Neural cell (in vitro differentiated cells): ENCODE results near the gene KRT2. TPM values are rescaled to one million over a fixed set of nuclear protein-coding genes. Genes with fewer than 3 reads are reported as not detected.

Experiments used
- H2AFZ ChIP-seq: fragments of 200-600, 300-800 bp; sonication (generic), shearing (Covaris generic); 2 replicates; pipeline ENCODE4 v1.6.0; 2014; ENCODE audit warnings: low read depth, mild to moderate bottlenecking, antibody characterized with exemption, low read length, moderate library complexity
- H3F3A ChIP-seq: fragments of 200-600 bp; shearing (Covaris generic); 2 replicates; pipeline ENCODE4 v1.6.1; 2016; ENCODE audit warnings: mild to moderate bottlenecking, moderate library complexity, mixed read lengths, antibody characterized with exemption, low read length; ENCODE audit not compliant: insufficient read depth, poor library complexity, severe bottlenecking
- H3K27ac ChIP-seq: fragments of 200-600, 300-800 bp; sonication (generic), shearing (Covaris generic); 2 replicates; pipeline ENCODE4 v1.5.1; 2014; ENCODE audit warnings: mild to moderate bottlenecking, low read length, moderate library complexity
- H3K27me3 ChIP-seq: fragments of 300-800, 200-600 bp; sonication (generic), shearing (Covaris generic); 2 replicates; pipeline ENCODE4 v1.6.0; 2014; ENCODE audit warnings: mild to moderate bottlenecking, low read depth, low read length, moderate library complexity; ENCODE audit not compliant: insufficient read depth
- H3K36me3 ChIP-seq: fragments of 300-800, 200-600 bp; sonication (generic), shearing (Covaris generic); 2 replicates; pipeline ENCODE4 v1.5.1; 2014; ENCODE audit warnings: mild to moderate bottlenecking, antibody characterized with exemption, low read length, moderate library complexity; ENCODE audit not compliant: insufficient read depth
- H3K4me2 ChIP-seq: fragments of 300-800, 200-600 bp; sonication (generic), shearing (Covaris generic); 2 replicates; pipeline ENCODE4 v1.6.0; 2014; ENCODE audit warnings: mild to moderate bottlenecking, low read length
- H3K4me3 ChIP-seq: fragments of 300-800, 200-600 bp; sonication (generic), shearing (Covaris generic); 2 replicates; pipeline ENCODE4 v1.5.1; 2014; ENCODE audit warnings: mild to moderate bottlenecking, low read length, moderate library complexity
- H3K79me2 ChIP-seq: fragments of 200-600 bp; shearing (Covaris generic); replicated peaks from 2 replicates; pipeline ENCODE4 v1.6.0; 2014; ENCODE audit warnings: mild to moderate bottlenecking, low read length, moderate library complexity; ENCODE audit not compliant: insufficient read depth
- H3K9ac ChIP-seq: fragments of 300-800, 200-600 bp; sonication (generic), shearing (Covaris generic); 2 replicates; pipeline ENCODE4 v1.6.1; 2016; ENCODE audit warnings: mild to moderate bottlenecking, low read length, mixed read lengths
- H3K9me2 ChIP-seq: fragments of 200-600 bp; shearing (Covaris generic); 2 replicates; pipeline ENCODE4 v1.6.1; 2016; ENCODE audit warnings: mild to moderate bottlenecking, low read length, mixed read lengths; ENCODE audit not compliant: insufficient read depth
- H3K9me3 ChIP-seq: fragments of 200-600, 300-800 bp; sonication (generic), shearing (Covaris generic); 2 replicates; pipeline ENCODE4 v1.6.1; 2016; ENCODE audit warnings: mild to moderate bottlenecking, mixed run types, low read length, moderate library complexity, mixed read lengths
- H4K20me1 ChIP-seq: fragments of 200-600 bp; shearing (Covaris generic); 2 replicates; pipeline ENCODE4 v1.6.1; 2016; ENCODE audit warnings: mild to moderate bottlenecking, mixed run types; ENCODE audit not compliant: insufficient read depth
- CTCF ChIP-seq: fragments of 450-650 bp; IDR thresholded peaks from 2 replicates; pipeline ENCODE4 v1.5.1; 2014; ENCODE audit warnings: antibody characterized with exemption, mild to moderate bottlenecking, moderate library complexity; ENCODE audit not compliant: poor library complexity, severe bottlenecking
- EP300 ChIP-seq: fragments of 450-650 bp; conservative IDR thresholded peaks from 2 replicates; pipeline ENCODE4 v1.6.1; 2014; ENCODE audit warnings: antibody characterized with exemption, mild to moderate bottlenecking, moderate library complexity; ENCODE audit not compliant: poor library complexity, severe bottlenecking
- EZH2 ChIP-seq: fragments of 200-600, 300-800 bp; shearing (Covaris generic), sonication (generic); IDR thresholded peaks from 2 replicates; pipeline ENCODE4 v1.6.1; 2014; ENCODE audit warnings: antibody characterized with exemption, low read length, borderline replicate concordance, mild to moderate bottlenecking; ENCODE audit not compliant: insufficient read depth, poor library complexity, severe bottlenecking
- MXI1 ChIP-seq: fragments of 450-650 bp; conservative IDR thresholded peaks from 2 replicates; pipeline ENCODE4 v1.6.1; 2014; ENCODE audit warnings: antibody characterized with exemption, mild to moderate bottlenecking; ENCODE audit not compliant: poor library complexity, severe bottlenecking
- POLR2AphosphoS5 ChIP-seq: IDR thresholded peaks from 2 replicates; pipeline ENCODE4 v1.6.1; 2012
- RAD21 ChIP-seq: fragments of 450-650 bp; conservative IDR thresholded peaks from 2 replicates; pipeline ENCODE4 v1.6.1; 2014; ENCODE audit warnings: antibody characterized with exemption, mild to moderate bottlenecking, moderate library complexity
- REST ChIP-seq: IDR thresholded peaks from 2 replicates; pipeline ENCODE4 v1.6.1; 2012; ENCODE audit warnings: borderline replicate concordance
- SMC3 ChIP-seq: fragments of 450-650 bp; conservative IDR thresholded peaks from 2 replicates; pipeline ENCODE4 v1.6.1; 2014; ENCODE audit warnings: antibody characterized with exemption, mild to moderate bottlenecking, moderate library complexity; ENCODE audit not compliant: poor library complexity
- TAF1 ChIP-seq: IDR thresholded peaks from 2 replicates; pipeline ENCODE4 v1.6.1; 2012; ENCODE audit warnings: low read depth
- polyA plus RNA-seq: library from polyadenylated mRNA; depleted of rRNA; stranded (reverse); fragments of >200 nt; gene quantifications from 2 replicates; pipeline ENCODE4 v1.2.3, GENCODE V29; 2014

KRT2 gene
- polyA plus RNA-seq, 1 donor from 2014 or later = not detected

GRCh38 chr12:52694151-52694550 lies 42.1 kb upstream of the KRT2 start:
- no peak overlapping the region for H3K9ac ChIP-seq
- H3K4me2 ChIP-seq = no peak overlapping the region
- no peaks in the 10 kb centered on the region for H3K9me3 ChIP-seq
- no peaks in the 10 kb centered on the region for H3K36me3 ChIP-seq
- H3K4me3 ChIP-seq = no peak overlapping the region
- no peaks in the 10 kb centered on the region for H4K20me1 ChIP-seq
- no peak for TF ChIP-seq CTCF
- TF ChIP-seq EP300 = no peak
- TF ChIP-seq POLR2AphosphoS5 = no peak
- TF ChIP-seq REST = no peak
- no peak for TF ChIP-seq TAF1
- no peak for TF ChIP-seq EZH2
- TF ChIP-seq SMC3 = no peak
- no peak for TF ChIP-seq RAD21
- no peak for TF ChIP-seq MXI1
- H3F3A ChIP-seq = no peaks in the 10 kb centered on the region
- no peaks in the 10 kb centered on the region for H3K79me2 ChIP-seq
- no peak overlapping the region for H2AFZ ChIP-seq
- no peaks in the 10 kb centered on the region for H3K9me2 ChIP-seq
- no peak overlapping the region for H3K27ac ChIP-seq
- peaks cover 13% of the 10 kb centered on the region for H3K27me3 ChIP-seq

GRCh38 chr12:52693261-52693660 lies 41.2 kb upstream of the KRT2 start:
- no peak overlapping the region for H3K27ac ChIP-seq
- H3K4me2 ChIP-seq = no peak overlapping the region
- H3K4me3 ChIP-seq = no peak overlapping the region
- H4K20me1 ChIP-seq = no peaks in the 10 kb centered on the region
- H3K27me3 ChIP-seq = peaks cover 19% of the 10 kb centered on the region
- no peak overlapping the region for H2AFZ ChIP-seq
- no peaks in the 10 kb centered on the region for H3K79me2 ChIP-seq
- H3K9ac ChIP-seq = no peak overlapping the region
- H3K9me2 ChIP-seq = no peaks in the 10 kb centered on the region
- H3K36me3 ChIP-seq = no peaks in the 10 kb centered on the region
- H3K9me3 ChIP-seq = no peaks in the 10 kb centered on the region
- H3F3A ChIP-seq = no peaks in the 10 kb centered on the region
- TF ChIP-seq TAF1 (no peak), EP300 (no peak), MXI1 (no peak), RAD21 (no peak), CTCF (no peak), SMC3 (no peak), REST (no peak), EZH2 (no peak)
